ENCODE data around the gene CSNK1G1.

DNA sequence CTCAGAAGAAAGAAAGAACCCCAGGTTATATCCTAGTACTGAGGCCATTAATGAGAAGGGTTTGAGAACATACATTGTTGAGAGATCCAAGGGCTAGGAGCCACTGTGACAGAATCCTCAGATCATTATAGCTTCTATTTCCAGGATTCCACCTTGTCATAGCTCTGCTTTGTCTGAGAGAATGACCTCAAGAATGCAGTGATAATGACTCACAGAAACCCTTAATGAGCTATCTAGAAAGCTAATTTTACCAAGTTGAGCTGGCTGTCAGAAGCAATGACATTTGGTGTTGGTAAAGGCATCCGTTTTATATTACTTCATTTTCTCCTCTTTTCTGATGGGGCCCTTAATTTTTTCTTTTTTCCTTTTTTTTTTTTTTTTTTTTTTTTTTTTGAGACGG, 42.6 kb upstream of the CSNK1G1 start:
- TF ChIP-seq, protein P1, sequence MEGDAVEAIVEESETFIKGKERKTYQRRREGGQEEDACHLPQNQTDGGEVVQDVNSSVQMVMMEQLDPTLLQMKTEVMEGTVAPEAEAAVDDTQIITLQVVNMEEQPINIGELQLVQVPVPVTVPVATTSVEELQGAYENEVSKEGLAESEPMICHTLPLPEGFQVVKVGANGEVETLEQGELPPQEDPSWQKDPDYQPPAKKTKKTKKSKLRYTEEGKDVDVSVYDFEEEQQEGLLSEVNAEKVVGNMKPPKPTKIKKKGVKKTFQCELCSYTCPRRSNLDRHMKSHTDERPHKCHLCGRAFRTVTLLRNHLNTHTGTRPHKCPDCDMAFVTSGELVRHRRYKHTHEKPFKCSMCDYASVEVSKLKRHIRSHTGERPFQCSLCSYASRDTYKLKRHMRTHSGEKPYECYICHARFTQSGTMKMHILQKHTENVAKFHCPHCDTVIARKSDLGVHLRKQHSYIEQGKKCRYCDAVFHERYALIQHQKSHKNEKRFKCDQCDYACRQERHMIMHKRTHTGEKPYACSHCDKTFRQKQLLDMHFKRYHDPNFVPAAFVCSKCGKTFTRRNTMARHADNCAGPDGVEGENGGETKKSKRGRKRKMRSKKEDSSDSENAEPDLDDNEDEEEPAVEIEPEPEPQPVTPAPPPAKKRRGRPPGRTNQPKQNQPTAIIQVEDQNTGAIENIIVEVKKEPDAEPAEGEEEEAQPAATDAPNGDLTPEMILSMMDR (IDR thresholded peaks at IDR 0.05 in 8 of 11, conservative IDR thresholded peaks at IDR 0.05 in 3 of 11): no peak
- no peak for TF ChIP-seq POLR2A (IDR thresholded peaks at IDR 0.05)
- no peak for TF ChIP-seq POLR2AphosphoS5 (IDR thresholded peaks at IDR 0.05)
